NCI-H146 treated with DMSO at 0.1 percent for 48 hours (cell line): ENCODE measurements around the gene KLHL18.
A peak's percentile ranks its signal among the peaks of the same experiment; 100 is the strongest.
"Not testable (repeated sequence)": the region's sequence is repeated elsewhere in the genome, so short reads cannot be mapped to it uniquely, and the experiment has no call there.

ENCODE experiments used
- DNase-seq: peaks from one replicate; lab custom pipeline; 2025; ENCODE audit not compliant: unreplicated experiment; lab: John Stamatoyannopoulos, UW

The KLHL18 gene

GRCh38 chr3:47359323-47359722 lies 76.6 kb downstream of the KLHL18 start:
- no peak for DNase-seq

DNA sequence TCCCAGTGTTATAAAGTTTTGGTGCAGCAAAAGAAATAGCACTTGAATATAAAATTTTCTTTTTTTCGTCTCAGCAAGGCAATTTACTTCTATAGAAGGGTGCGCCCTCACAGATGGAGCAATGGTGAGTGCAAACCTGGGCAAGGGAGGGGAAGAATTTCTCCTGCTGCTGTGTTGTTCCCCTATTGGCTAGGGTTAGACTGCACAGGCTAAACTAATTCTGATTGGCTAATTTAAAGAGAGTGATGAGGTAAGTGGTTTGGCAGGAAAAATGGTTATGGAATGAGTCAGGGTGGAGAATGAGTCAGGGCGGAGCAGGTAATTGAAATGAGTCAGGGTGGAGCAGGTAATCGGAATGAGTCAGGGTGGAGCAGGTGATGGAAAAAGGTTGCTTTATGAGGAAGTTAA lies 77.4 kb downstream of the KLHL18 start:
- DNase-seq, result not testable (repeated sequence)

- DNase-seq, result no peak
These were observed 80.0 kb downstream of the KLHL18 start for GRCh38 chr3:47362701-47363100.

DNA sequence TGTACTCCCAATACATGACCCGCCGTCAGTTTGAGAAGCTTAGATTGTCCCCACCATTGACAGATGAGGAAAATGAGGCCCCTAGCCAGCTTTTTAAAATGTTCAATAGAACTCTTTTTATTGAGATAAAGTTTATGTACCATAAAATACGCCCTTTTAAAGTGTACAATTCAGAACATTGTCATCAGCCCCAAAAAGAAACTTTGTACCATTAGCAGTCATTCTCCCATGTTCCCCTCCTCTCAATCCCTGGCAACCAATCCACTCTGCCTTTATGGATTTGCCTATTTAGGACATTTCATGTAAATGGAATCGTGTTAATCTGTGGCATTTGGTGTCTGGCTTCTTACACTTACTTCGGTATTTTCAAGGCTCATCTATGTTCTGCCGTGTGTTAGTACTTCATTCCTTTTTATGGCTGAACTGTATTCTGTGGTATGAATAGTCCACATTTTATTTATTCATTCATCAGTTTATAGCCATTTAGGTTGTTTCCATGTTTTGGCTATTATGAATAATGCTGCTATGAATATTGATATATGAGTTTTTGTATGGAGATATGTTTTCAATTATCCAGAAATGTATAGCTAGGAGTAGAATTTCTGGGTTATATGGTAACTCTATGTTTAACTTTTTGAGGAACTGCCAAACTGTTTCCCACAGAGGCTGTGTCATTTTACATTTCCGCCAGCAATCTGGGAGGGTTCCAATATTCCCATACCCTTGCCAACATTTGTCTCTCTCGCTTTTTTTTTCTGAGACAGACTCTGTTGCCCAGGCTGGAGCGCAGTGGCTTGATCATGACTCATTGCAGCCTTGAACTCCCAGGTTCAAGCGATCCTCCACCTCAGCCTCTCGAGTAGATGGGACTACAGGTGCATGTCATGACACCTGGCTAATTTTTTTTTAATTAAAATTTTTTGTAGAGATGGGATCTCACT lies 82.7 kb downstream of the KLHL18 start:
- no peak for DNase-seq

GRCh38 chr3:47366833-47367232 lies 84.1 kb downstream of the KLHL18 start:
- DNase-seq, result no peak

DNA sequence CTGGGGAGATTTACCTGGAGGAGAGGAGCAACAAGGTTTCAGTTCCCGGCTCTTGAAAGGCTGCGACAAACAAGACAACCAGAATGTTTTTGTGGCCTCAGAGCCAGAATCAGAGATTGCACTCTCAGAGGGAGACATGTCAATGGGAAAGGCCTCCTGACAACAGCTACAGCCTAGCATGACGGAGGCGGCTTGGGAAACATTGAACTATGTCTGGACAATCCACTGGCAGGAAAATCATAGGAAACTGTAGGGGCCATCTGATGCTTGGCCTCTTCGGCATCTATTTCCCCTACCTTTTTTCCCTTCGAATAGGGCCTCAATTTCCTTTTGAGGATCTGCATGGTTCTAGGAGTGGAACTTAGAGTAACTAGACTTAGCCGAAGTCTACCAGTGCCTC lies 84.9 kb downstream of the KLHL18 start:
- DNase-seq, result no peak

DNA sequence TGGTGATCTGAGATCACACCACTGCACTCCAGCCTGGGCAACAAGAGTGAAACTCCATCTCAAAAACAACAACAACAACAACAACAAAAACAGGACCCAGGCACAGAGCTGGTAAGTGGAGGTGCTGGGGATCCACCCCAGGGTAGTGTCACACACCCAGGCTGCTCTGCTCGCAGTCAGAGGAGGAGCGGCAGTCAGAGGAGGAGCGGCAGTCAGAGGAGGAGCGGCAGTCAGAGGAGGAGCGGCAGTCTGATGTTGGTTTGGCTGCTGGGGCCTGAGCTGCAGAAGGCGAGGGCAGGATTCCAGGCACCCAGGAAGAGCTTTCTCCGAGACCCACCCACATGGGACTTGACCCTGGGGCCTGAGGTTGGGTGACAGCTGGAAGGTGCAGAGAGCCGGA lies 87.3 kb downstream of the KLHL18 start:
- not testable (repeated sequence) for DNase-seq

DNA sequence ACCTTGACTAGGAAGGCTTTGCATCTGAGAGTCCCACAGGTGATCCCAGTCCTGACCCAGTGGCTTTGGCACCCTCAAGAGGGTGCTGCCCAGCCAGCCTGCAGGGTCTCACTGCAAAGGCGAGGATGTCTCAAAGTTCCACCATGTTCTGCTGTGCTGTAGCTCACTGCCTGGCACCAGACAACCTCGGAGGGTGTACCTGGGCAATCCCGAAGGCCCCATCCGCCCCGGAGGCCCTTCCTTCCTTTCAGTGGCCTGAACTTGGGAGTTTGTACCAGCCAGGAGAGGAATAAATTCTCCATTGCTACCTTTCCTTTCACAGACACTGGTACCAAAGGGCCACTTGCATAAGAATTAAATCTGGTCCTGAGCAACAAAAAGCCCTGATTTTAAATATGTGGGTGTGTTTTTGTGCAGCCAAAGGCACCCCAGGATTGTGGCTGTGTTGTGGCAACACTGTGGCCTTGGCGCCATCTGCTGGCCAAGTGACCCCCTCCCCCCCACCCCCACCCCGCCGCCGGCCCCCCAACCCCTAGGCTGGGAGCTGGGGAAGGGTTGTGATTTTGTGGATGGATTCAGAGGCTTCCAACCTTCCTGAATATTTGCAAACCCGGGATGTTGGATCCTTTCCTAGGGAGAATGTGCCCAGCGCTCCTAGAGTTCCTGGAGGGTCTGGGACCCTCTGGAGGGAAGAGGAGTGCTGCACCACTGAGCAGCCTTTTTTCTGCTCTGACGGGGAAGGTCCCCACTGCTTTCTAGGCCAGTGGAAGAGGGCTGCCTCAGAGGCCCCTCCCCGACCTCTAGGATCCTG lies 88.3 kb downstream of the KLHL18 start:
- DNase-seq, result no peak

DNA sequence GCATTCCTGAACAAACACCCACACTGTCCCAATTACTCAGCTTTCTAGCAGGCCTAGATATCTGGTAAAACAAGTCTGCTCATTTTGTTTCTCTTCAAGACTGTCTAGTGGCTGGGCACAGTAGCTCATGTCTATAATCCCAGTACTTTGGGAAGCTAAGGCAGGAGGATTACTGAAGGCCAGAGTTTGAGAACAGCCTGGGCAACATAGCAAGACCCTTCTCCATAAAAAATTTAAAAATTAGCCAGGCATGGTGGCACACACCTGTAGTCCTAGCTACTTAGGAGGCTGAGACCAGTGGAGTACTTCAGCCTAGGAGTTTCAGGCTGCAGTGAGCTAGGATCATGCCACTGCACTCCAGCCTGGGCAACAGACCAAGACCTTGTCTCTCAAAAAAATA lies 91.8 kb downstream of the KLHL18 start:
- no peak for DNase-seq

DNA sequence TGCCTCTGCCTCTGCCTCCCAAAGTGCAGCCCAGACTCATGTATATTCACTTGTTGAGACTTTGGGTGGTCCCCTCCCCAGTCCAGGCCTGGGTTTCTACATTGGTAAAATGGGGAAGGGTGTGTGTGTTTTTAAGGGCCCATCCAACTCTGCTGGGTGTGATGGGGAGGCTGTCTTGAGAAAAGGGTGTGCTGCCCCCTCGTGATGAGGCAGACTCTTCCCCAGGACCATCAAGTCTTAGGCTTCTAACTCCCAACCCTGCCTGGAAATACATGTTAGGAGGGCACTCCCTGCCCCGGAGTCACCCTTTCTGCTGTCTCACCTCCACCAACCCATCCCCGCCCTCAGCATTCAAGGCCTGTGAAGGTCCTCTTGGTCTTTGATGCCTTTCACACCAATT lies 93.6 kb downstream of the KLHL18 start:
- DNase-seq, result no peak

DNA sequence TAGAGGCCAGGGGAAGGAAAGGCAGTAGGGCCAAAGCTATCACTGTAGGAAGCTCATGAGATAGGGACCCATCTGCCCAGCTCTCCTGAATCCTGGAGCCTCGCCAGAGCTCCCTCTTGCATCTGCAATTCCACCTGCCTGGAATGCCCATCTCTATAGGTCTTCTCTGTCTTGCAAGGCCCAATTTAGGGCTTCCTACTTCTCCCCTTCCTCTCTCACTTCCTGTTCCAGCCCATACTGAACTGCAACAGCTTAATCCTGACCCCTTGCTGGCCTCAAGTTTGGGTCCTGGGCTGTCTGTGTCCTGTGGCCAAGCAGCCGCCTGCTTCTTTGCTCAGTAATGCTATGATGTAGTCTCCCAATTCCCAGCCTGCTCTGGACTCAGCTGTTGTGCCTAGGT lies 94.4 kb downstream of the KLHL18 start:
- no peak for DNase-seq

GRCh38 chr3:47378869-47379268 lies 96.1 kb downstream of the KLHL18 start:
- DNase-seq, result no peak

GRCh38 chr3:47379411-47379899 lies 96.7 kb downstream of the KLHL18 start:
- no peak for DNase-seq

GRCh38 chr3:47380026-47380600 lies 97.4 kb downstream of the KLHL18 start:
- peak; percentile 35 for DNase-seq

GRCh38 chr3:47380601-47381316 lies 98.0 kb downstream of the KLHL18 start, which contains the start of gene PTPN23:
TSS of gene PTPN23 (plus strand) at chr3:47381021. CDS start at chr3:47381097, 76 bp downstream.
- peak; percentile 95 for DNase-seq

- DNase-seq, result peak; percentile 37
These were observed 98.8 kb downstream of the KLHL18 start for GRCh38 chr3:47381317-47382157.

GRCh38 chr3:47384425-47384824 lies 101.7 kb downstream of the KLHL18 start:
- DNase-seq, result no peak

- no peak for DNase-seq
These were observed 102.3 kb downstream of the KLHL18 start for GRCh38 chr3:47385007-47385406.

- DNase-seq, result no peak
These were observed 103.1 kb downstream of the KLHL18 start for GRCh38 chr3:47385796-47386195.

DNA sequence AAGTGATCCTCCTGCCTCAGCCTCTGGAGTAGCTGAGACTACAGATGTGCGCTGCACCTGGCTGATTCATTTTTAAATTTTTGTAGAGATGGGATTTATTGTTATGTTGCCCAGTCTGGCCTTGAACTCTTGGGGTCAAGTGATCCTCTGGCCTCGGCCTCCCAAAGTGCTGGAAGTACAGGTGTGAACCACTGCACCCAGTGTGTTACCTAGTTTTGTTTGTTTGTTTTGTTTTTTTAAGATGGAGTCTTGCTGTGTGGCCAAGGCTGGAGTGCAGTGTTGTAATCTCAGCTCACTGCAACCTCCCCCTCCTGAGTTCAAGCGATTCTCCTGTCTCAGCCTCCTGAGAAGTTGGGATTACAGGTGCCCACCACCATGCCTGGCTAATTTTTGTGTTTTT lies 110.2 kb downstream of the KLHL18 start:
- DNase-seq, result no peak
